GM23248 (cell line): ENCODE measurements around the gene EFCAB11.

ENCODE experiments used
- EZH2 ChIP-seq: fragments of 200-600 bp; sonication (generic); IDR thresholded peaks from 2 replicates; pipeline ENCODE4 v1.6.1; 2018; ENCODE audit warnings: antibody characterized with exemption, mild to moderate bottlenecking; ENCODE audit not compliant: insufficient read depth, poor library complexity, severe bottlenecking
- EZH2phosphoT487 ChIP-seq: fragments of 200-600 bp; sonication (generic); IDR thresholded peaks from 2 replicates; pipeline ENCODE4 v1.6.1; 2018; ENCODE audit warnings: antibody characterized with exemption, moderate library complexity, mild to moderate bottlenecking, low read depth; ENCODE audit not compliant: insufficient read depth

DNA sequence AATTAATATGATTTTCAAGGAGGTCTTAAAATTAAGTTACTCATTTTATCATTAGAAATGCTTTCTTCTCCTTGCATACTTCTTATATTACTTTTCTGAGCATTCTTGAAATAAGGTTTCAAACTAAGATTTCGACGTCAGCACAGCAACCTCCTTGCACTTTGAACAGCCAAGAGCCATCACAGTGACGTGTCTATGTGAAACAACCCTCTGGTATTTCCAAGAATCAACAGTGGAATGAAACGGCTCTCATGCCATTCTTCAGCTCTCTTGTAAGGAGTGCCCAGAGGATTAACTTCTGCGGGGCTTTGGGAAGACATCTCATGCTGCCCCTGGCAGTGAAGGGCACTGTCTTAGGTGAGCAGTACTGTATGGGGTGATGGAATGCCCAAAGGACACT, 109.2 kb downstream of the EFCAB11 start:
- TF ChIP-seq EZH2 (no peak), EZH2phosphoT487 (no peak)
